GM23248 (cell line): ENCODE data around the gene SH3RF3. TPM values are rescaled to one million over a fixed set of nuclear protein-coding genes. Genes with fewer than 3 reads are reported as not detected.
A peak's percentile ranks its signal among the peaks of the same experiment; 100 is the strongest.

Experiments used
- DNase-seq: peaks from one replicate; pipeline ENCODE4 v3.0.0-alpha.2; 2015
- H2AFZ ChIP-seq: fragments of 200-600 bp; sonication (generic); 2 replicates; pipeline ENCODE4 v1.6.1; 2016; ENCODE audit warnings: antibody characterized with exemption
- H3F3A ChIP-seq: fragments of 200-600 bp; sonication (generic); 2 replicates; pipeline ENCODE4 v1.6.1; 2016; ENCODE audit warnings: mild to moderate bottlenecking, antibody characterized with exemption, mixed run types; ENCODE audit not compliant: insufficient read depth
- H3K27ac ChIP-seq: fragments of 200-600 bp; sonication (generic); 2 replicates; pipeline ENCODE4 v1.5.1; 2016; ENCODE audit warnings: mild to moderate bottlenecking
- H3K27me3 ChIP-seq: fragments of 200-600 bp; sonication (generic); replicated peaks from 2 replicates; pipeline ENCODE4 v1.6.1; 2016; ENCODE audit warnings: mild to moderate bottlenecking; ENCODE audit not compliant: insufficient read depth
- H3K36me3 ChIP-seq: fragments of 200-600 bp; sonication (generic); 2 replicates; pipeline ENCODE4 v1.6.1; 2016; ENCODE audit warnings: low read depth, mild to moderate bottlenecking
- H3K4me1 ChIP-seq: fragments of 200-600 bp; sonication (generic); 2 replicates; pipeline ENCODE4 v1.6.1; 2016; ENCODE audit warnings: mild to moderate bottlenecking; ENCODE audit not compliant: insufficient read depth
- H3K4me2 ChIP-seq: fragments of 200-600 bp; sonication (generic); one replicate; pipeline ENCODE4 v1.6.1; 2016; ENCODE audit warnings: mild to moderate bottlenecking; ENCODE audit not compliant: unreplicated experiment
- H3K4me3 ChIP-seq: fragments of 200-600 bp; sonication (generic); 2 replicates; pipeline ENCODE4 v1.5.1; 2016; ENCODE audit warnings: mild to moderate bottlenecking
- H3K79me2 ChIP-seq: fragments of 200-600 bp; sonication (generic); 2 replicates; pipeline ENCODE4 v1.6.1; 2016; ENCODE audit warnings: mild to moderate bottlenecking; ENCODE audit not compliant: insufficient read depth
- H3K9ac ChIP-seq: fragments of 200-600 bp; sonication (generic); 2 replicates; pipeline ENCODE4 v1.6.1; 2016; ENCODE audit warnings: mild to moderate bottlenecking
- H3K9me2 ChIP-seq: fragments of 200-600 bp; sonication (generic); 2 replicates; pipeline ENCODE4 v1.6.1; 2016; ENCODE audit warnings: mixed run types, mild to moderate bottlenecking, moderate library complexity; ENCODE audit not compliant: insufficient read depth
- H3K9me3 ChIP-seq: fragments of 200-600 bp; sonication (generic); one replicate; pipeline ENCODE4 v1.6.1; 2017; ENCODE audit warnings: low read depth
- H4K20me1 ChIP-seq: fragments of 200-600 bp; sonication (generic); 2 replicates; pipeline ENCODE4 v1.6.0; 2016; ENCODE audit not compliant: insufficient read depth
- EZH2 ChIP-seq: fragments of 200-600 bp; sonication (generic); IDR thresholded peaks from 2 replicates; pipeline ENCODE4 v1.6.1; 2018; ENCODE audit warnings: antibody characterized with exemption, mild to moderate bottlenecking; ENCODE audit not compliant: insufficient read depth, poor library complexity, severe bottlenecking
- EZH2phosphoT487 ChIP-seq: fragments of 200-600 bp; sonication (generic); IDR thresholded peaks from 2 replicates; pipeline ENCODE4 v1.6.1; 2018; ENCODE audit warnings: antibody characterized with exemption, moderate library complexity, mild to moderate bottlenecking, low read depth; ENCODE audit not compliant: insufficient read depth
- whole genome bisulfite sequencing, 2 experiments: methylation state at CpG; one replicate each; pipeline ENCODE4 v1.1.6; 2015 to 2017; ENCODE audit warnings: low lambda C conversion rate in 2 of 2, low coverage in 1 of 2; ENCODE audit errors: missing lambda C conversion rate in 2 of 2; 5-methylcytosine and 5-hydroxymethylcytosine counted together
- in situ Hi-C: fragments of 300-500 bp; cut with MboI; formaldehyde crosslinking; loops from 2 replicates; pipeline ENCODE4 v1.15.0; 2020
- polyA plus RNA-seq: library from polyadenylated mRNA; unstranded; fragments of >200 nt; fragmentation: Nextera tagmentation; extraction: Ambion mirVana; gene quantifications from 2 replicates; pipeline ENCODE4 v1.2.1, GENCODE V29; 2016
- total RNA-seq: library from RNA; depleted of rRNA; stranded (reverse); fragments of >200 nt; shearing (Covaris generic); gene quantifications from 2 replicates; pipeline ENCODE4 v1.2.3, GENCODE V29; 2014

Gene SH3RF3
- total and polyA plus RNA-seq, 2 experiments from 2014 or later: 1.5 to 5.2 TPM

GRCh38 chr2:109155553-109156451 is 26.8 kb downstream of the SH3RF3 start:
- no peaks in the 10 kb centered on the region for H3K9me3 ChIP-seq
- TF ChIP-seq EZH2 (no peak), EZH2phosphoT487 (no peak)
- H3K36me3 ChIP-seq: no peaks in the 10 kb centered on the region
- no peak overlapping the region for H3K9ac ChIP-seq
- no peak overlapping the region for H3K4me2 ChIP-seq
- no peaks in the 10 kb centered on the region for H3K9me2 ChIP-seq
- no peak overlapping the region for H3K4me3 ChIP-seq
- H3K79me2 ChIP-seq: peaks cover 95% of the 10 kb centered on the region
- no peaks in the 10 kb centered on the region for H3K4me1 ChIP-seq
- WGBS, 2 experiments: 57 to 65% methylated on average over 11 of the region's 11 CpGs
- no peaks in the 10 kb centered on the region for H4K20me1 ChIP-seq
- no peak overlapping the region for H3K27ac ChIP-seq
- no peak overlapping the region for H2AFZ ChIP-seq
- no peaks in the 10 kb centered on the region for H3K27me3 ChIP-seq
- in situ Hi-C loops: no loop called here
- peak; percentile 15 for DNase-seq
- H3F3A ChIP-seq: no peaks in the 10 kb centered on the region

DNA sequence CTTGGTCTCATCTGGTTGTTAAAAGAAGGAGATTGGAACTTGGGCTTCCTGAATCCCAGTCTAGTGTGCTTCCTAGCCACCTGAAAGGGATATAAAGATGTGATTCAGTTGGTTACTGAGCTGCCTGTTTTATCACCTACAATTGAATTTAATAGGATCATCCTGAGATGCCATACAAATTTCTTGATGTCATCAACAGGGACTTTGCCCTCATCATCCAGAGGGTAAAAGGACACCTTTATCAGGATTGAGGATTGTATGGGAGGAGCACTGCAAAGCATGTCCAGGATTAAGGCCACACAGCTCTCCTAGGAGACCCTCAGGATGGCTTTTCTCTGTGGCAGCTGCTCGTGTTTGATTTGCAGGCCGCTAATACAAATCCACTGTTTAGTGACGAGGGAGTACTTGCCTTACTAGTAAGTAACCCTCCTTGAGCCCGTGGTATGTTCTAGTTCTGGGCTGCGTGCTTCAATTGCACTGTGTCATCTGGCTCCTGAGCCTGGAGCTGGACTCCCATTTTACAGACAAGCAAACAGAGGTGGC is 28.6 kb downstream of the SH3RF3 start:
- no peak overlapping the region for H3K27ac ChIP-seq
- DNase-seq: no peak
- no peaks in the 10 kb centered on the region for H3K36me3 ChIP-seq
- no peak overlapping the region for H2AFZ ChIP-seq
- in situ Hi-C loops: no loop called here
- H4K20me1 ChIP-seq: no peaks in the 10 kb centered on the region
- no peaks in the 10 kb centered on the region for H3K4me1 ChIP-seq
- H3K27me3 ChIP-seq: no peaks in the 10 kb centered on the region
- no peaks in the 10 kb centered on the region for H3K9me3 ChIP-seq
- H3K79me2 ChIP-seq: peaks cover 80% of the 10 kb centered on the region
- TF ChIP-seq EZH2: no peak
- no peak for TF ChIP-seq EZH2phosphoT487
- 97 to 98% methylated on average over 5 of the region's 5 CpGs for WGBS, 2 experiments
- H3K4me3 ChIP-seq: no peak overlapping the region
- H3K9me2 ChIP-seq: no peaks in the 10 kb centered on the region
- 0 out of 2 replicates have a peak, but pooled peaks cover 2% of the 10 kb centered on the region for H3F3A ChIP-seq
- no peak overlapping the region for H3K4me2 ChIP-seq
- no peak overlapping the region for H3K9ac ChIP-seq

DNA sequence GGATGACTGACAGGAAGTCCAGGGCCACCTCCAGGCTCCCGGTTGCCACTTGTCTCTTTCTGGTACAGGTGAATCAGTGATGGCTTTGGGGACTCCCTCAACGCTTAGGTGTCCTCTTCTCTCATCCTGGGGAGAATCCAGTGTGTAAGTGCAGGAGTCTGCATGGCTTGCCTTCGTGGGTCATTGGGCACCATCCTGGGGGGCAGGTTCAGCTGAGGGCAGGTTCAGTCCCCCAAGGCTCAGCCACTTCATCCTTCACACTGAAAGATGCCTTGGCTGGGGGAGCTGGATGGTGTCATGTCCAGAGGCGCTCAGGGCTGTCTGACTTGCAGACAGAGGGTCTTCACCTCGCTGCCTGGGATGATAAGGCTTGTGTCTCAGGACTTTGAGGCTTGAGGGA is 29.2 kb downstream of the SH3RF3 start:
- Histone ChIP-seq H3K27ac (no peak overlapping the region), H2AFZ (no peak overlapping the region), H3K9ac (no peak overlapping the region), H3K4me1 (no peaks in the 10 kb centered on the region), H3K4me2 (no peak overlapping the region), H3K9me3 (no peaks in the 10 kb centered on the region), H3K4me3 (no peak overlapping the region), H3K79me2 (peaks cover 78% of the 10 kb centered on the region), H3K27me3 (no peaks in the 10 kb centered on the region), H4K20me1 (no peaks in the 10 kb centered on the region), H3K9me2 (no peaks in the 10 kb centered on the region), H3K36me3 (no peaks in the 10 kb centered on the region), H3F3A (0 out of 2 replicates have a peak, but pooled peaks cover 8% of the 10 kb centered on the region)
- no peak for DNase-seq
- in situ Hi-C loops: no loop called here
- 95 to 96% methylated on average over 5 of the region's 5 CpGs for WGBS, 2 experiments
- TF ChIP-seq EZH2phosphoT487 (no peak), EZH2 (no peak)

DNA sequence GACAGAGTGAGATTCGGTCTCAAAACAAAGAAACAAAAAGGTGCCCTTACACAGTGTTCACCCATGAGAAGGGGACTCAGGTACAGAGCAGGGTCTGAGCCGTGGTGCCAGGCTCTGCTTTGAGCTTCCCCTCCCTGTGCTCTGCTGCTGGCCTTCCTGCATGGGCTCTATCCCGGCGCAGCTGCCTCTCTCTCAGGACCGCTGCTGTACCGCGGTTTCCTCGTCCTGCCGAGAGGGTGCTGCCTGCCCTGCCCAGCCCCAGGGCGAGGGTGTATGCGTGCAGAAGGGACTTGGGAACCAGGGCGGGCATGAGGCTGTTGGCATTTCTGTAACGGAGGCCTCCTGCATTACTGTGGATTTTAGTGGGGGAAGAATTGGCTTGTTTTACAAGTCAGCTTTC is 30.1 kb downstream of the SH3RF3 start:
- Histone ChIP-seq H3K4me1 (peaks cover 3% of the 10 kb centered on the region), H3K27ac (no peak overlapping the region), H3K4me2 (no peak overlapping the region), H3K36me3 (no peaks in the 10 kb centered on the region), H3K9me3 (no peaks in the 10 kb centered on the region), H3K9ac (no peak overlapping the region), H3K4me3 (no peak overlapping the region), H3F3A (peaks cover 13% of the 10 kb centered on the region), H2AFZ (no peak overlapping the region), H4K20me1 (no peaks in the 10 kb centered on the region), H3K79me2 (peaks cover 70% of the 10 kb centered on the region), H3K9me2 (no peaks in the 10 kb centered on the region), H3K27me3 (no peaks in the 10 kb centered on the region)
- in situ Hi-C loops: no loop called here
- no peak for DNase-seq
- TF ChIP-seq EZH2phosphoT487 (no peak), EZH2 (no peak)
- WGBS, 2 experiments: 93 to 94% methylated on average over 13 of the region's 13 CpGs
